AG04450 (cell line): ENCODE data around the gene LRP1B. TPM values are rescaled to one million over a fixed set of nuclear protein-coding genes. Genes with fewer than 3 reads are reported as not detected.

ENCODE experiments used
- CTCF ChIA-PET: fragments of 300-600, 350-600 bp; formaldehyde crosslinking; extraction: SDS; loops from one replicate; lab custom pipeline; 2022; ENCODE audit warnings: antibody characterized with exemption, inconsistent platforms; lab: Charles Lee
- POLR2A ChIA-PET: fragments of 350-600 bp; formaldehyde crosslinking; extraction: SDS; loops from one replicate; lab custom pipeline; 2021; ENCODE audit warnings: antibody characterized with exemption, inconsistent platforms; lab: Yijun Ruan, JAX
- DNase-seq: peaks from one replicate; pipeline ENCODE4 v3.0.0-alpha.2; 2011; ENCODE audit warnings: low read depth, low spot score
- H3K27ac ChIP-seq: one replicate; pipeline ENCODE4 v1.5.1; 2012; ENCODE audit warnings: low read depth, low read length, control low read depth
- H3K27me3 ChIP-seq: one replicate; pipeline ENCODE4 v1.6.0; 2012; ENCODE audit warnings: low read length; ENCODE audit not compliant: control insufficient read depth, insufficient read depth
- H3K4me3 ChIP-seq: 2 replicates; pipeline ENCODE4 v1.5.1; 2011; ENCODE audit warnings: mild to moderate bottlenecking, low read depth, low read length, control low read depth
- H3K9me3 ChIP-seq: 2 replicates; pipeline ENCODE4 v1.5.1; 2012; ENCODE audit warnings: low read length; ENCODE audit not compliant: control insufficient read depth, insufficient read depth
- CTCF ChIP-seq: IDR thresholded peaks from 2 replicates; pipeline ENCODE4 v1.5.1; 2011; ENCODE audit warnings: low read depth, low read length, control low read depth, inconsistent platforms
- polyA plus RNA-seq: library from polyadenylated mRNA; depleted of rRNA; stranded (reverse); fragments of >200 nt; gene quantifications from 2 replicates; pipeline ENCODE4 v1.2.3, GENCODE V29; 2011

The LRP1B gene
- polyA plus RNA-seq, 1 experiment, result 0.15 TPM

- ChIA-PET POLR2A (no interaction called here), CTCF (no interaction called here)
- no peak for DNase-seq
- Histone ChIP-seq H3K27me3 (no peaks in the 10 kb centered on the region), H3K9me3 (no peaks in the 10 kb centered on the region), H3K27ac (no peak overlapping the region), H3K4me3 (no peak overlapping the region)
- no peak for TF ChIP-seq CTCF
Observed at GRCh38 chr2:141384676-141385075, 746.1 kb downstream of the LRP1B start.

- no peaks in the 10 kb centered on the region for H3K9me3 ChIP-seq
- no peaks in the 10 kb centered on the region for H3K27me3 ChIP-seq
- ChIA-PET POLR2A (no interaction called here), CTCF (interaction anchor here (1.0 kb wide), 1 partner anchor 24 kb away, joined by 3 read pairs; no protein-coding TSS in a partner anchor)
- no peak for TF ChIP-seq CTCF
- no peak overlapping the region for H3K27ac ChIP-seq
- no peak overlapping the region for H3K4me3 ChIP-seq
- DNase-seq, result no peak
Observed at GRCh38 chr2:141381946-141382345, 748.9 kb downstream of the LRP1B start.

GRCh38 chr2:141380008-141380979 is 750.5 kb downstream of the LRP1B start:
- ChIA-PET CTCF (no interaction called here), POLR2A (no interaction called here)
- H3K27me3 ChIP-seq, result no peaks in the 10 kb centered on the region
- TF ChIP-seq CTCF, result no peak
- no peak overlapping the region for H3K4me3 ChIP-seq
- H3K27ac ChIP-seq, result no peak overlapping the region
- DNase-seq, result no peak
- H3K9me3 ChIP-seq, result no peaks in the 10 kb centered on the region

GRCh38 chr2:141364821-141365220 is 766.0 kb downstream of the LRP1B start:
- no peak overlapping the region for H3K27ac ChIP-seq
- POLR2A ChIA-PET, result interaction anchor here (0.7 kb wide), 1 partner anchor 626 kb away, joined by 3 read pairs; no protein-coding TSS in a partner anchor
- TF ChIP-seq CTCF, result no peak
- H3K27me3 ChIP-seq, result no peaks in the 10 kb centered on the region
- no peaks in the 10 kb centered on the region for H3K9me3 ChIP-seq
- CTCF ChIA-PET, result interaction anchor here (0.6 kb wide), 1 partner anchor 110 kb away, joined by 4 read pairs; no protein-coding TSS in a partner anchor
- no peak for DNase-seq
- H3K4me3 ChIP-seq, result no peak overlapping the region

GRCh38 chr2:141362311-141362710 is 768.5 kb downstream of the LRP1B start:
- Histone ChIP-seq H3K27me3 (no peaks in the 10 kb centered on the region), H3K4me3 (no peak overlapping the region), H3K27ac (no peak overlapping the region), H3K9me3 (no peaks in the 10 kb centered on the region)
- TF ChIP-seq CTCF, result no peak
- no peak for DNase-seq
- CTCF ChIA-PET, result no interaction called here
- POLR2A ChIA-PET, result no interaction called here
